GM21717 (cell line): ENCODE results near the gene ZFYVE19.
"Not testable (repeated sequence)": the region's sequence is repeated elsewhere in the genome, so short reads cannot be mapped to it uniquely, and the experiment has no call there.

Source experiments
- ATAC-seq: cut with Tn5 transposase; IDR thresholded peaks from one replicate; pipeline ENCODE4 v1.9.1; 2021; ENCODE audit warnings: mild to moderate bottlenecking, moderate library complexity; ENCODE audit not compliant: unreplicated experiment

Gene ZFYVE19

GRCh38 chr15:40845511-40846284 is 38.8 kb downstream of the ZFYVE19 start:
- ATAC-seq: no peak

- ATAC-seq: no peak
Observed at GRCh38 chr15:40846841-40847222, 39.9 kb downstream of the ZFYVE19 start.

GRCh38 chr15:40847223-40847961 is 40.5 kb downstream of the ZFYVE19 start:
- ATAC-seq: peak; percentile 71

- ATAC-seq: no peak
Observed at GRCh38 chr15:40850576-40851112, 43.8 kb downstream of the ZFYVE19 start.

- no peak for ATAC-seq
Observed at GRCh38 chr15:40852529-40852928, 45.6 kb downstream of the ZFYVE19 start.

GRCh38 chr15:40853241-40853890 is 46.5 kb downstream of the ZFYVE19 start:
- ATAC-seq: no peak

GRCh38 chr15:40854161-40854560 is 47.3 kb downstream of the ZFYVE19 start:
- ATAC-seq: no peak

- ATAC-seq: no peak
Observed at GRCh38 chr15:40855706-40856234, 48.9 kb downstream of the ZFYVE19 start.

- no peak for ATAC-seq
Observed at GRCh38 chr15:40856746-40857145, 49.9 kb downstream of the ZFYVE19 start.

- peak; percentile 76 for ATAC-seq
Observed at GRCh38 chr15:40857601-40858341, 50.9 kb downstream of the ZFYVE19 start.

GRCh38 chr15:40858706-40859105 is 51.8 kb downstream of the ZFYVE19 start:
- no peak for ATAC-seq

GRCh38 chr15:40859206-40859851 is 52.4 kb downstream of the ZFYVE19 start:
- ATAC-seq: no peak

GRCh38 chr15:40861147-40861546 is 54.3 kb downstream of the ZFYVE19 start:
- ATAC-seq: not testable (repeated sequence)

GRCh38 chr15:40863660-40864270 is 56.9 kb downstream of the ZFYVE19 start:
- no peak for ATAC-seq
